ES-I3 (cell line): Measurements from ENCODE around the gene ABCC1.
"Not testable (repeated sequence)": the region's sequence is repeated elsewhere in the genome, so short reads cannot be mapped to it uniquely, and the experiment has no call there.

Source experiments
- H3K36me3 ChIP-seq: 2 replicates; pipeline ENCODE4 v1.6.1; 2013; ENCODE audit warnings: mild to moderate bottlenecking, low read length, control low read depth, moderate library complexity; ENCODE audit not compliant: insufficient read depth
- H3K4me1 ChIP-seq: 2 replicates; pipeline ENCODE4 v1.6.1; 2013; ENCODE audit warnings: mild to moderate bottlenecking, control low read depth, low read length; ENCODE audit not compliant: insufficient read depth
- H3K9ac ChIP-seq: 2 replicates; pipeline ENCODE4 v1.6.1; 2013; ENCODE audit warnings: low read depth, mild to moderate bottlenecking, low read length, moderate library complexity
- H3K9me3 ChIP-seq: 2 replicates; pipeline ENCODE4 v1.6.1; 2013; ENCODE audit warnings: mild to moderate bottlenecking, low read length, moderate library complexity; ENCODE audit not compliant: control insufficient read depth, insufficient read depth

Gene ABCC1

GRCh38 chr16:15953477-15953876 is 4.1 kb downstream of the ABCC1 start:
- H3K36me3 ChIP-seq, result no peaks in the 10 kb centered on the region
- peaks cover 15% of the 10 kb centered on the region; the same call in 1 of the 2 replicates for H3K4me1 ChIP-seq
- H3K9me3 ChIP-seq, result no peaks in the 10 kb centered on the region
- no peak overlapping the region for H3K9ac ChIP-seq

- Histone ChIP-seq H3K9me3 (no peaks in the 10 kb centered on the region), H3K36me3 (no peaks in the 10 kb centered on the region), H3K9ac (no peak overlapping the region), H3K4me1 (peaks cover 18% of the 10 kb centered on the region)
Observed at GRCh38 chr16:15953929-15954813, 4.8 kb downstream of the ABCC1 start.

- Histone ChIP-seq H3K9ac (no peak overlapping the region), H3K9me3 (no peaks in the 10 kb centered on the region), H3K36me3 (no peaks in the 10 kb centered on the region), H3K4me1 (peaks cover 21% of the 10 kb centered on the region)
Observed at GRCh38 chr16:15954814-15955151, 5.4 kb downstream of the ABCC1 start.

GRCh38 chr16:15955425-15955824 is 6.0 kb downstream of the ABCC1 start:
- no peaks in the 10 kb centered on the region for H3K36me3 ChIP-seq
- H3K4me1 ChIP-seq, result peaks cover 23% of the 10 kb centered on the region
- no peaks in the 10 kb centered on the region for H3K9me3 ChIP-seq
- no peak overlapping the region for H3K9ac ChIP-seq

GRCh38 chr16:15956106-15956505 is 6.7 kb downstream of the ABCC1 start:
- not testable (repeated sequence) for H3K9ac ChIP-seq, H3K9me3 ChIP-seq, H3K36me3 ChIP-seq
- H3K4me1 ChIP-seq, result peaks cover 21% of the 10 kb centered on the region

GRCh38 chr16:15958703-15959348 is 9.4 kb downstream of the ABCC1 start:
- Histone ChIP-seq H3K9ac (no peak overlapping the region), H3K4me1 (peaks cover 12% of the 10 kb centered on the region), H3K36me3 (0 out of 2 replicates have a peak, but pooled peaks cover 4% of the 10 kb centered on the region), H3K9me3 (peaks cover 15% of the 10 kb centered on the region; the same call in 1 of the 2 replicates)

- Histone ChIP-seq H3K36me3 (0 out of 2 replicates have a peak, but pooled peaks cover 4% of the 10 kb centered on the region), H3K4me1 (peaks cover 12% of the 10 kb centered on the region), H3K9me3 (peaks cover 15% of the 10 kb centered on the region; the same call in 1 of the 2 replicates), H3K9ac (no peak overlapping the region)
Observed at GRCh38 chr16:15960124-15960971, 10.9 kb downstream of the ABCC1 start.

GRCh38 chr16:15961060-15961511 is 11.7 kb downstream of the ABCC1 start:
- peaks cover 15% of the 10 kb centered on the region; the same call in 1 of the 2 replicates for H3K9me3 ChIP-seq
- peaks cover 16% of the 10 kb centered on the region for H3K4me1 ChIP-seq
- 0 out of 2 replicates have a peak, but pooled peaks cover 4% of the 10 kb centered on the region for H3K36me3 ChIP-seq
- no peak overlapping the region for H3K9ac ChIP-seq

- Histone ChIP-seq H3K9ac (no peak overlapping the region), H3K4me1 (peaks cover 20% of the 10 kb centered on the region), H3K36me3 (0 out of 2 replicates have a peak, but pooled peaks cover 4% of the 10 kb centered on the region), H3K9me3 (peaks cover 15% of the 10 kb centered on the region; the same call in 1 of the 2 replicates)
Observed at GRCh38 chr16:15961571-15962090, 12.2 kb downstream of the ABCC1 start.

GRCh38 chr16:15963307-15963910 is 14.0 kb downstream of the ABCC1 start:
- no peak overlapping the region for H3K9ac ChIP-seq
- peaks cover 23% of the 10 kb centered on the region for H3K4me1 ChIP-seq
- H3K36me3 ChIP-seq, result 0 out of 2 replicates have a peak, but pooled peaks cover 4% of the 10 kb centered on the region

GRCh38 chr16:15966420-15966819 is 17.0 kb downstream of the ABCC1 start:
- H3K36me3 ChIP-seq, result 0 out of 2 replicates have a peak, but pooled peaks cover 4% of the 10 kb centered on the region

More at GRCh38 chr16:15963307-15963910, 14.0 kb downstream of the ABCC1 start:
- H3K9me3 ChIP-seq, result peaks cover 15% of the 10 kb centered on the region; the same call in 1 of the 2 replicates

GRCh38 chr16:15966836-15967546 is 17.6 kb downstream of the ABCC1 start:
- Histone ChIP-seq H3K9ac (no peak overlapping the region), H3K36me3 (0 out of 2 replicates have a peak, but pooled peaks cover 1% of the 10 kb centered on the region), H3K9me3 (peaks cover 8% of the 10 kb centered on the region; the same call in 1 of the 2 replicates), H3K4me1 (peaks cover 19% of the 10 kb centered on the region)

More at GRCh38 chr16:15966420-15966819, 17.0 kb downstream of the ABCC1 start:
- Histone ChIP-seq H3K9ac (no peak overlapping the region), H3K4me1 (peaks cover 14% of the 10 kb centered on the region; the same call in 1 of the 2 replicates), H3K9me3 (peaks cover 13% of the 10 kb centered on the region; the same call in 1 of the 2 replicates)
